ENCODE results near the gene PHAX.

DNA sequence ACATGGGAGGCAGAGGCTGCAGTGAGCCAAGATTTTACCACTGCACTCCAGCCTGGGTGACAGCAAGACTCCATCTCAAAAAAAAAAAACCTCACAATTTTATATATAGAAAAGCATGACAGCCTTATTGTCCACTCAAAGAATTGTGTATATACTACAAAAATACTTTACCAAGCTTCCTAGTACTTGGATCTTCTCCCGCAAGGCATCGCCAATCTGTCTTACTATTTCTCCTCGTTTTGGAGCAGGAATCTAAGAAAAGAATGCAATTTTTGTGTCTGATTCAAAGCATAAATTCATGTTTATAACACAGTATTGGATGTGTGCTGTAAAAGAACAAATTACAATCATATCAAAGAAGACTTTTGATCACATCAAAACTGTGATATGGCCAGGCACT is 17.0 kb upstream of the PHAX start:
- TF ChIP-seq CTCF (IDR thresholded peaks at IDR 0.05): no peak
- no peak for TF ChIP-seq POLR2A (IDR thresholded peaks at IDR 0.05)

Data from uterus (tissue), 2 donors.